ENCODE data around the gene SIGLEC11.

Gene SIGLEC11

DNA sequence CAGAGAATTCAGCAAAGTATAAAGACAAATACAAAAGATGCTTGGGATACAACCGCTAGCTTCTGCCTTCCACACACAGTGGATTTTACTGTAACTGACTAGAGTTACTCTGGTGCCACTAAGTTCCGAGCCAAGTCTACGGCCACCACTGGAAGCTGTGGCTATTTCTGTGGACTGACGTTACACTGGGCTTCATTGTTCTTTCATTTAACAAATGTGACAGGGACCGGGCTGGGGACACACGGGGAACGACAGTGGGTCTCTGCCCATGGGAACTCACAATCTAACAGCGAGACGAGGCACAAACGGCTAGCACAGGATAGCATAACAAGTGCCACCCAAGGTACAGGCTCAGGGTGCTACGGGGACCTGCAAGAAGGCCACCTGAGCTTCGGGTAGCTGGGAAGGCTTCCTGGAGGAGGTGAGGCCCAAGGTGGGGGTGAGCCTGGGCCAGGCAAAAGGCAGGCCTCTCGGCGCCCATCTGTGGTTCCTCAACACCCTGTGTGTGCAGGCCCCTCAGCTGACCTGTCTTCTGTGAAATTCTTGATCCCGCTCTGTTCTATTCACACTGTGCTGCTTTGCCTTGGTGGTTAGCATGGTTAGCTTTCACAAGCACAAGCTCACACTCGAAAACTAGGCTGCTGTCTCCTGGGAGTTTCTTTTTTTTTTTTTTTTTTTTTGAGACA lies 54.0 kb downstream of the SIGLEC11 start:
- DNase-seq (ENCODE audit: low read depth in 2 of 2): no peak

GRCh38 chr19:49904136-49904535 lies 56.8 kb downstream of the SIGLEC11 start:
- DNase-seq (ENCODE audit: low read depth in 2 of 2): no peak

Measured in stimulated activated CD8-positive, alpha-beta memory T cell treated with anti-CD3 and anti-CD28 coated beads, Interleukin-15, amount 100 ng/mL, for 4 hours (primary cell).